ENCODE results near the gene IL18.
A peak's percentile ranks its signal among the peaks of the same experiment; 100 is the strongest.
"Not testable (repeated sequence)": the region's sequence is repeated elsewhere in the genome, so short reads cannot be mapped to it uniquely, and the experiment has no call there.

The IL18 gene

GRCh38 chr11:112163875-112164685, at the start of gene IL18:
IL18 (minus strand) TSS chr11:112164094; CDS start chr11:112155053, 9,041 bp downstream.
- no peak for DNase-seq

- DNase-seq: no peak
Measured at GRCh38 chr11:112212710-112213109, 48.8 kb upstream of the IL18 start.

GRCh38 chr11:112212290-112212689, 48.4 kb upstream of the IL18 start:
- no peak for DNase-seq

- DNase-seq: no peak
Measured at GRCh38 chr11:112211536-112211935, 47.6 kb upstream of the IL18 start.

- no peak for DNase-seq
Measured at GRCh38 chr11:112210890-112211289, 47.0 kb upstream of the IL18 start.

GRCh38 chr11:112206071-112206470, 42.2 kb upstream of the IL18 start:
- DNase-seq: no peak

- no peak for DNase-seq
Measured at GRCh38 chr11:112200252-112200651, 36.4 kb upstream of the IL18 start.

- DNase-seq: not testable (repeated sequence)
Measured at GRCh38 chr11:112199101-112199500, 35.2 kb upstream of the IL18 start.

GRCh38 chr11:112196519-112197087, 32.7 kb upstream of the IL18 start:
- DNase-seq: no peak

- no peak for DNase-seq
Measured at GRCh38 chr11:112195951-112196351, 32.1 kb upstream of the IL18 start.

- DNase-seq: not testable (repeated sequence)
Measured at GRCh38 chr11:112195113-112195512, 31.2 kb upstream of the IL18 start.

- no peak for DNase-seq
Measured at GRCh38 chr11:112186304-112186703, 22.4 kb upstream of the IL18 start.

- DNase-seq: no peak
Measured at GRCh38 chr11:112185883-112186282, 22.0 kb upstream of the IL18 start.

- no peak for DNase-seq
Measured at GRCh38 chr11:112182867-112183266, 19.0 kb upstream of the IL18 start.

- no peak for DNase-seq
Measured at GRCh38 chr11:112179601-112180000, 15.7 kb upstream of the IL18 start.

- no peak for DNase-seq
Measured at GRCh38 chr11:112178936-112179335, 15.0 kb upstream of the IL18 start.

- no peak for DNase-seq
Measured at GRCh38 chr11:112178428-112178827, 14.5 kb upstream of the IL18 start.

GRCh38 chr11:112177589-112177988, 13.7 kb upstream of the IL18 start:
- DNase-seq: no peak

GRCh38 chr11:112176077-112176476, 12.2 kb upstream of the IL18 start:
- DNase-seq: no peak

GRCh38 chr11:112175599-112175952, 11.7 kb upstream of the IL18 start:
- no peak for DNase-seq

- peak; percentile 70 for DNase-seq
Measured at GRCh38 chr11:112174789-112175598, 11.1 kb upstream of the IL18 start, which contains the start of gene BCO2. BCO2 (plus strand) TSS chr11:112175512; CDS start chr11:112175602, 90 bp downstream.

GRCh38 chr11:112173152-112173551, 9.3 kb upstream of the IL18 start:
- no peak for DNase-seq

- DNase-seq: no peak
Measured at GRCh38 chr11:112172362-112172994, 8.6 kb upstream of the IL18 start.
